ENCODE results near the gene SLC22A7.

SLC22A7 gene

DNA sequence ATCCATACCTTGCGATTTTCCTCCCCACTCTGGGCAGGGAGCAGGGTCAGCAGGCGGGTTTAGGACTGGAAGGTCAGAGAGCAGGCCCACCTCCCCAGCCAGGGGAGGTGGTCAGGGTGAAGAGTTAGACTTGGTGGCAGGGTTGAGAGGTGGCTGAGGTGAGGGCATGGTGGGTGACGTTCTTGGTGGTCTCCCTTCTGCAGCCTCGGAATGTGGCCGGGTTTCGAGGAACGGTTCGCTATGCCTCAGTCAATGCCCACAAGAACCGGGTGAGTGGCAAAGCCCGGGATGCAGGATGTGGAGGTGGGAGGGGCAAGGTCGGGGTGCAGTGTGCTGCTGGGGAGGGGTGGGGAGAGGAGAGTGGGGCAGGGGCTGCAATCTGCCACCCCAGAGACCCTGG lies 43.2 kb upstream of the SLC22A7 start:
- CTCF ChIA-PET: interaction anchor here (0.5 to 1.4 kb wide), 4 partner anchors 9 to 252 kb away, joined by 3 to 4 read pairs (median 4); no protein-coding TSS in a partner anchor
- POLR2A ChIA-PET (ENCODE audit: low non-redundant PET): no interaction called here
- H3K27ac ChIP-seq: no peak overlapping the region
- TF ChIP-seq, protein P1, sequence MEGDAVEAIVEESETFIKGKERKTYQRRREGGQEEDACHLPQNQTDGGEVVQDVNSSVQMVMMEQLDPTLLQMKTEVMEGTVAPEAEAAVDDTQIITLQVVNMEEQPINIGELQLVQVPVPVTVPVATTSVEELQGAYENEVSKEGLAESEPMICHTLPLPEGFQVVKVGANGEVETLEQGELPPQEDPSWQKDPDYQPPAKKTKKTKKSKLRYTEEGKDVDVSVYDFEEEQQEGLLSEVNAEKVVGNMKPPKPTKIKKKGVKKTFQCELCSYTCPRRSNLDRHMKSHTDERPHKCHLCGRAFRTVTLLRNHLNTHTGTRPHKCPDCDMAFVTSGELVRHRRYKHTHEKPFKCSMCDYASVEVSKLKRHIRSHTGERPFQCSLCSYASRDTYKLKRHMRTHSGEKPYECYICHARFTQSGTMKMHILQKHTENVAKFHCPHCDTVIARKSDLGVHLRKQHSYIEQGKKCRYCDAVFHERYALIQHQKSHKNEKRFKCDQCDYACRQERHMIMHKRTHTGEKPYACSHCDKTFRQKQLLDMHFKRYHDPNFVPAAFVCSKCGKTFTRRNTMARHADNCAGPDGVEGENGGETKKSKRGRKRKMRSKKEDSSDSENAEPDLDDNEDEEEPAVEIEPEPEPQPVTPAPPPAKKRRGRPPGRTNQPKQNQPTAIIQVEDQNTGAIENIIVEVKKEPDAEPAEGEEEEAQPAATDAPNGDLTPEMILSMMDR (conservative IDR thresholded peaks at IDR 0.05; ENCODE audit: low read depth): no peak
- DNase-seq (ENCODE audit: low spot score): no peak

DNA sequence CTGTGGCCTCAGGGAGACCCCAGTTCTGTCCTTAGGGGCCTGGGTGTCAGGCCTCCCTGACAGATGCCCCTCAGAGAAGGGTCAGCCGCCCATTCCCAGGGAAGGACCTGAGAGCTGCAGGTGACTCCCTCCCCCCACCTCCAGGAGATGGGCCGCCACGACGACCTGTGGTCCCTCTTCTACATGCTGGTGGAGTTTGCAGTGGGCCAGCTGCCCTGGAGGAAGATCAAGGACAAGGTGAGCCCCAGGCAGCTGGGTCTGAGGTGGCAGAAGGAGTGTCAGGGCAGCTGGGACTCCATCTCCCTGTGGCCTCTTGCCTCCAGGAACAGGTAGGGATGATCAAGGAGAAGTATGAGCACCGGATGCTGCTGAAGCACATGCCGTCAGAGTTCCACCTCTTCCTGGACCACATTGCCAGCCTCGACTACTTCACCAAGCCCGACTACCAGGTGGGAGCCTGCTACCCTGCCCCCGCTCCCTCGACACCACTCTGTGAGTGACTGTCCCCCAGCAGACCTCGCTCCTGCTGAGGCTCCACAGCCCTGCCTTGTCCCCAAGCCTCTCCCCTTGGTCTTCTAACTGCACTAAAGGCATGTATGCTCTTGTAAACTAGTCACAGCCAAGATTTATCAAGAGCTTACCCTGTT lies 42.5 kb upstream of the SLC22A7 start:
- DNase-seq (ENCODE audit: low spot score): no peak
- ChIA-PET POLR2A (ENCODE audit: low non-redundant PET) (no interaction called here), CTCF (interaction anchor here (0.7 kb wide), 1 partner anchor 62 kb away, joined by 3 read pairs; no protein-coding TSS in a partner anchor)

GRCh38 chr6:43256670-43257366 lies 41.2 kb upstream of the SLC22A7 start:
- no peak for DNase-seq (ENCODE audit: low spot score)
- ChIA-PET POLR2A (ENCODE audit: low non-redundant PET) (no interaction called here), CTCF (no interaction called here)
- TF ChIP-seq, protein P1 (conservative IDR thresholded peaks at IDR 0.05; ENCODE audit: low read depth): no peak
- H3K27ac ChIP-seq: no peak overlapping the region

More for the DNA sequence above, 42.5 kb upstream of the SLC22A7 start:
- TF ChIP-seq, protein P1 (conservative IDR thresholded peaks at IDR 0.05; ENCODE audit: low read depth): no peak
- no peak overlapping the region for H3K27ac ChIP-seq

- DNase-seq (ENCODE audit: low spot score): no peak
- ChIA-PET CTCF (interaction anchor here (1.1 kb wide), 1 partner anchor 28 kb away, joined by 3 read pairs; the partner anchor contains the start of gene DNPH1), POLR2A (ENCODE audit: low non-redundant PET) (no interaction called here)
- no peak overlapping the region for H3K27ac ChIP-seq
- TF ChIP-seq, protein P1 (conservative IDR thresholded peaks at IDR 0.05; ENCODE audit: low read depth): no peak
These were observed 40.5 kb upstream of the SLC22A7 start for GRCh38 chr6:43257367-43258145.

DNA sequence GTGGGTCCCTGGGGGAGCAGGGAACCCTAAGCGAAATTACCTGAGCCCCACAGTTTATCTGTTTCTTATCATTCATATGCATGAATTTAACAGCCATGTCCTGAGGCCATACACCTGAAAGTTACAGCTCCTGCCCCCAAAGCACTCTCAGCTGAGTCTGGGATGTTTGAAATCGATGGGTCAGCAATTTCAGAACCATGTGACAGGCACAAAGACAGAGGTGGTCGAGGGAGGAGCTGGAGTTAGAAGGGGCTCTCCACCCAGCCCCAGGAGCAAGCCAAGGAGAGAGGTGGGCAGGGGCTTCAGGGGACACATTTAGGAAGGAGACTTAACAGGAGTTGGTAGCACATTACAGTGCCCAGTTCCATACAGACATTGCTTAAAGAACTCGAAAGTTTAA lies 39.9 kb upstream of the SLC22A7 start:
- ChIA-PET CTCF (interaction anchor here (1.1 kb wide), 1 partner anchor 29 kb away, joined by 3 read pairs; the partner anchor contains the start of gene DNPH1), POLR2A (ENCODE audit: low non-redundant PET) (no interaction called here)
- TF ChIP-seq, protein P1 (conservative IDR thresholded peaks at IDR 0.05; ENCODE audit: low read depth): no peak
- DNase-seq (ENCODE audit: low spot score): no peak
- no peak overlapping the region for H3K27ac ChIP-seq
